ENCODE measurements around the gene APBA2. TPM values are rescaled to one million over a fixed set of nuclear protein-coding genes. Genes with fewer than 3 reads are reported as not detected.

Gene APBA2
- total RNA-seq, 1 donor from 2014 or later, result 26.4 TPM

DNA sequence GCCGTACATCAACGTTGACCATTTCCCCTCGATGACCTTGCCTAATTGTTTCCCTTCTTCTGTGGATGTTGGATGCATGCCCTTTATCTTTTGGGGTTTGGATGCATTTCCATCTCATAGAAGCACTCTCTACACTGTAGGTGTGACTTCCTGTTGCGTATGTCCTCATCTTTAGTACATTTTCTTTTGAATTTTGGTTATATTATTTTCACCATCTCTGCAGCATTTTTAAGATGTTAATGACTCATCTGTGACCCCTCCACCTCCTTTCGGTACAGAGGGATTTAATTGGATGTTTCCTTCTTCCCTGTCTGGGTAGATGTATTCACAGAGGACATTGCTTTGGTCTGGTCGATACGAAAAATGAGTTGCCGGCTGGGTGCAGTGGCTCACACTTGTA lies 172.1 kb downstream of the APBA2 start:
- Mint-ChIP-seq H3K27ac (ENCODE audit: unreplicated experiment) (no peak overlapping the region), H3K9me3 (ENCODE audit: low read depth) (peaks cover 5% of the 10 kb centered on the region), H3K36me3 (ENCODE audit: low read depth) (peaks cover 4% of the 10 kb centered on the region), H3K27me3 (ENCODE audit: low read depth) (no peaks in the 10 kb centered on the region), H3K4me1 (ENCODE audit: low read depth) (peaks cover 22% of the 10 kb centered on the region), H3K4me3 (ENCODE audit: unreplicated experiment) (no peak overlapping the region)
- no peak for TF ChIP-seq CTCF (IDR thresholded peaks at IDR 0.05)
- DNase-seq (ENCODE audit: low spot score), result no peak

DNA sequence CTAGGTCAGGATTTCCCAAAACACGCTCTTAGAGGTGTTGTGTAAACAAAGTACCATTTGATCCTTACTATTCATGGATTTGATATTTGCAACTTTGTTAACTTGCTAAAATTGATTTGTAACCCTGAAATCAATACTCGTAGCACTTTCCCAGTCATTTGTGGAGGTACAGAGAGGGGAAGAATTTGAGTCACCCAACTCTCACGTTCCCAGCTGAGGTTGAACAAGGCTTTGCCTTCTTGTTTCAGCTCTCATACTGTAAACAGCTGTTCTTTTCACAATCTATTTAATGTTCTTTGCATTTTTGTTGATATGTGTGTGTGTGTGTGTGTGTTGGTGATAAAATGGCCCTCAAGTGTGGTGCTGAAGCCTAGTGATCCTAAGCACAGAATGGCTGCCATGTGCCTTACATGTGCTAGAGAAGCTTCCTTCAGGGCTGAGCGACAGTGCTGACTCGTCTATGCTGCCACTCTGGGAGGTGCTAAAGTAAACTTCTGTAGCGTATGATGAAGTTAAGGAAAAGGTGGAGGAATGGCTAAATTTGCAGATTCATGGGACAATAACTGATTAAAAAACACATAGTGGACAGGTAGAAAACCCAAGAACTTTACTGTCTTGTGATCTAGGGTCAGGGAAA lies 173.2 kb downstream of the APBA2 start:
- no peak for DNase-seq (ENCODE audit: low spot score)
- H3K27me3 Mint-ChIP-seq (ENCODE audit: low read depth), result no peaks in the 10 kb centered on the region
- H3K36me3 Mint-ChIP-seq (ENCODE audit: low read depth), result peaks cover 4% of the 10 kb centered on the region
- no peak overlapping the region for H3K4me3 Mint-ChIP-seq (ENCODE audit: unreplicated experiment)
- no peak for TF ChIP-seq CTCF (IDR thresholded peaks at IDR 0.05)
- peaks cover 22% of the 10 kb centered on the region for H3K4me1 Mint-ChIP-seq (ENCODE audit: low read depth)
- H3K9me3 Mint-ChIP-seq (ENCODE audit: low read depth), result peaks cover 5% of the 10 kb centered on the region
- H3K27ac Mint-ChIP-seq (ENCODE audit: unreplicated experiment), result no peak overlapping the region

- DNase-seq (ENCODE audit: low spot score), result no peak
- Mint-ChIP-seq H3K4me1 (ENCODE audit: low read depth) (peaks cover 30% of the 10 kb centered on the region), H3K27ac (ENCODE audit: unreplicated experiment) (no peak overlapping the region), H3K4me3 (ENCODE audit: unreplicated experiment) (no peak overlapping the region), H3K36me3 (ENCODE audit: low read depth) (peaks cover 4% of the 10 kb centered on the region), H3K9me3 (ENCODE audit: low read depth) (peaks cover 5% of the 10 kb centered on the region), H3K27me3 (ENCODE audit: low read depth) (no peaks in the 10 kb centered on the region)
- no peak for TF ChIP-seq CTCF (IDR thresholded peaks at IDR 0.05)
Measured at GRCh38 chr15:29059871-29060640, 174.3 kb downstream of the APBA2 start.

GRCh38 chr15:29061746-29062145 lies 176.0 kb downstream of the APBA2 start:
- H3K27me3 Mint-ChIP-seq (ENCODE audit: low read depth), result no peaks in the 10 kb centered on the region
- no peak for DNase-seq (ENCODE audit: low spot score)
- peaks cover 5% of the 10 kb centered on the region for H3K9me3 Mint-ChIP-seq (ENCODE audit: low read depth)
- TF ChIP-seq CTCF (IDR thresholded peaks at IDR 0.05), result no peak
- H3K36me3 Mint-ChIP-seq (ENCODE audit: low read depth), result peaks cover 2% of the 10 kb centered on the region
- no peak overlapping the region for H3K27ac Mint-ChIP-seq (ENCODE audit: unreplicated experiment)
- no peak overlapping the region for H3K4me3 Mint-ChIP-seq (ENCODE audit: unreplicated experiment)
- H3K4me1 Mint-ChIP-seq (ENCODE audit: low read depth), result peaks cover 36% of the 10 kb centered on the region

- Mint-ChIP-seq H3K4me1 (ENCODE audit: low read depth) (peaks cover 40% of the 10 kb centered on the region), H3K9me3 (ENCODE audit: low read depth) (peaks cover 5% of the 10 kb centered on the region), H3K27ac (ENCODE audit: unreplicated experiment) (no peak overlapping the region), H3K4me3 (ENCODE audit: unreplicated experiment) (no peak overlapping the region), H3K27me3 (ENCODE audit: low read depth) (no peaks in the 10 kb centered on the region), H3K36me3 (ENCODE audit: low read depth) (peaks cover 2% of the 10 kb centered on the region)
- TF ChIP-seq CTCF (IDR thresholded peaks at IDR 0.05), result no peak
- DNase-seq (ENCODE audit: low spot score), result no peak
Measured at GRCh38 chr15:29062179-29062591, 176.4 kb downstream of the APBA2 start.

Measured in chondrocyte (in vitro differentiated cells).